SKM-1 treated with dmso at 0.1 percent for 144 hours (cell line): ENCODE data around the gene SPOUT1.

ENCODE experiments used
- DNase-seq: peaks from one replicate; lab custom pipeline; 2025; ENCODE audit not compliant: unreplicated experiment; lab: John Stamatoyannopoulos, UW

The SPOUT1 gene

GRCh38 chr9:128773049-128773448, 56.5 kb downstream of the SPOUT1 start:
- DNase-seq, result no peak

DNA sequence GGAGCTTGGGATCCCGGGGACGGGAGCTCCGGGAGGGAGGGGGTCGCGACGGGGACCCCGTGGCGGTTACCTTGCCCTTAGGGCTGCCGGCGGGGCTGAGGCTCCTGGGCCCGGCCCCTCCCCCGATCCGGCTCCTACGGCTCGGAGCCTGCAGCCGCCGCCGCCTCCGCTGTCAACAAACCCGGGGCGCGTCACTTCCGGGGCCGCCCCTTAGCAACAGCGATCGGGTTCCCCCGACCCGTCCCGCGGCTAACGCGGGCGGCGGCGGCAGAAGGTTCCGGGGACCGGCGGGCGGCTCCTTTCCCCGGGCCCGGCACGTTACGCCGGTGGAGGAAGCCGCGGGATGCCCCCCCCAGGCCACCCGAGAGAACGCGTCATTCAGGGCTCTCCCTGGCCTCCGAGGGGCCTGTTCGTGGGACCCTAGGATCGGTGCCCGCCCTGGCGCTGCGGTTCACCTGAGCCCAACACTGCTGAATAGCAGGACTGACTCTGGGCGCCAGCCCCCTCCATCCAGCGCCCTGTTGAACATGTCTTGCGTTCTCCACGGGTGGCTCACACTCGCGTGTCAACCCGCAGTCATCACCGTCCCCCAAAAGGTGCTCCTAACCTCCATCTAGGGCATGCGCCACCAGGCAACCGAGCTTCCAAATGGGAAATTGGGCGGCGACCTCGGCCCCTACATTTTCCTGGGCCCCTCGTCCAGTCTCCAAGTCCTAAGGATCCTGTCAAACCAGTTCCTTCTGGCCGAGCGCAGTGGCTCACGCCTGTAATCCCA, 57.7 kb downstream of the SPOUT1 start, which contains the start of gene ZER1:
ZER1 (minus strand) TSS at position 183 of the 775 bp plus-strand sequence. CDS start 16,362 bp downstream, outside the sequence.
- DNase-seq, result peak; percentile 77

GRCh38 chr9:128771094-128771721, 58.4 kb downstream of the SPOUT1 start:
- no peak for DNase-seq

- no peak for DNase-seq
Measured at GRCh38 chr9:128770286-128771030, 59.1 kb downstream of the SPOUT1 start.
